SJCRH30 (cell line): Measurements from ENCODE around the gene RPRD1A. TPM values are rescaled to one million over a fixed set of nuclear protein-coding genes. Genes with fewer than 3 reads are reported as not detected.
"Not testable (repeated sequence)": the region's sequence is repeated elsewhere in the genome, so short reads cannot be mapped to it uniquely, and the experiment has no call there.

Experiments used
- DNase-seq, 2 experiments: peaks; one replicate each; pipeline ENCODE4 v3.0.0-alpha.2; 2015 to 2020
- H3K27ac ChIP-seq: fragments of 250-450 bp; sonication (Bioruptor Pico); 2 replicates; pipeline ENCODE4 v1.5.1; 2020; ENCODE audit warnings: mild to moderate bottlenecking, moderate library complexity
- H3K27me3 ChIP-seq: fragments of 250-450 bp; sonication (Bioruptor Pico); 2 replicates; pipeline ENCODE4 v1.5.1; 2020; ENCODE audit warnings: mild to moderate bottlenecking, moderate library complexity
- H3K36me3 ChIP-seq: fragments of 250-450 bp; sonication (Bioruptor Pico); 2 replicates; pipeline ENCODE4 v1.5.1; 2020; ENCODE audit warnings: mild to moderate bottlenecking, moderate library complexity
- H3K4me1 ChIP-seq: fragments of 250-450 bp; sonication (Bioruptor Pico); 2 replicates; pipeline ENCODE4 v1.5.1; 2020; ENCODE audit warnings: mild to moderate bottlenecking, moderate library complexity
- H3K4me3 ChIP-seq: fragments of 250-450 bp; sonication (Bioruptor Pico); 2 replicates; pipeline ENCODE4 v1.5.1; 2020; ENCODE audit warnings: mild to moderate bottlenecking, moderate library complexity
- H3K9me3 ChIP-seq: fragments of 250-450 bp; sonication (Bioruptor Pico); replicated peaks from 2 replicates; pipeline ENCODE4 v1.5.1; 2020; ENCODE audit warnings: mild to moderate bottlenecking, moderate library complexity
- total RNA-seq: library from RNA; depleted of rRNA; stranded (reverse); fragments of >200 nt; shearing (Covaris generic); gene quantifications from 2 replicates; pipeline ENCODE4 v1.2.3, GENCODE V29; 2014

The RPRD1A gene
- total RNA-seq, 1 experiment from 2014 or later: 37.0 TPM

- DNase-seq: no peak
- Histone ChIP-seq H3K27me3 (no peaks in the 10 kb centered on the region), H3K27ac (no peak overlapping the region), H3K4me3 (no peak overlapping the region), H3K4me1 (no peaks in the 10 kb centered on the region), H3K36me3 (peaks cover 8% of the 10 kb centered on the region), H3K9me3 (no peaks in the 10 kb centered on the region)
Observed at GRCh38 chr18:36025025-36025424, 42.3 kb downstream of the RPRD1A start.

DNA sequence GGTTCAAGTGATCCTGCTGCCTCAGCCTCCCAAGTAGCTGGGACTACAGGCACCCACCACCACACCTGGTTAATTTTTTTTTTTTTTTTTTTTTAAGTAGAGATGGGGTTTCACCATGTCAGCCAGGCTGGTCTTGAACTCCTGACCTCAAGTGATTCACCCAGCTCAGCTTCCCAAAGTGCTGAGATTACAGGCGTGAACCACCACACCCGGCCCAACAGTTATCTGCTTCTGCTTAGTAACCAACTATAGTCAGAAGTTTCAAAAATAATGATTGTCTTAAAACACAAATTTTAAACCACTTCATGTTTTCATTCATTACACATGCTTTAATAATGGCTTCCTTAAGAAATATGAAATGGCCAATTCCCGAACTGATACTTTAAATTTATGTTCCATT lies 43.1 kb downstream of the RPRD1A start:
- H3K36me3 ChIP-seq, DNase-seq, H3K4me1 ChIP-seq, H3K27me3 ChIP-seq, H3K9me3 ChIP-seq, H3K27ac ChIP-seq, H3K4me3 ChIP-seq: not testable (repeated sequence)

DNA sequence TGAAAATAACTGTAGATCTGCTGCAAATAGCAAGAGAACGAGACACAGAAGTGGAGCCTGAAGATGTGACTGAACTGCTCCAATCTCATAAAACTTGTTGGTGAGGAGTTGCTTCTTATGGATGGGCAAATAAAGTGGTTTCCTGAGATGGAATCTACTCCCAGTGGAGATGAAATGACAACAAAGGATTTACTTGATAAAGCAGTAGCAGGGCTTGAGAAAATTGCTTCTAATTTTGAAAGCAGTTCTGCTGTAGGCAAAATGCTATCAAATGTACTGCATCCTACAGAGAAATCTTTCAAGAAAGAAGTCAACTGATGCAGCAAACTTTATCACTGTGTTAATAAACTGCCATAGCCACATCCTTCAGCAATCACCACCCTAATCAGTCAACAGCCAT lies 44.0 kb downstream of the RPRD1A start:
- Histone ChIP-seq H3K36me3 (peaks cover 8% of the 10 kb centered on the region), H3K4me3 (no peak overlapping the region), H3K9me3 (no peaks in the 10 kb centered on the region), H3K4me1 (no peaks in the 10 kb centered on the region), H3K27ac (no peak overlapping the region), H3K27me3 (no peaks in the 10 kb centered on the region)
- no peak for DNase-seq

DNA sequence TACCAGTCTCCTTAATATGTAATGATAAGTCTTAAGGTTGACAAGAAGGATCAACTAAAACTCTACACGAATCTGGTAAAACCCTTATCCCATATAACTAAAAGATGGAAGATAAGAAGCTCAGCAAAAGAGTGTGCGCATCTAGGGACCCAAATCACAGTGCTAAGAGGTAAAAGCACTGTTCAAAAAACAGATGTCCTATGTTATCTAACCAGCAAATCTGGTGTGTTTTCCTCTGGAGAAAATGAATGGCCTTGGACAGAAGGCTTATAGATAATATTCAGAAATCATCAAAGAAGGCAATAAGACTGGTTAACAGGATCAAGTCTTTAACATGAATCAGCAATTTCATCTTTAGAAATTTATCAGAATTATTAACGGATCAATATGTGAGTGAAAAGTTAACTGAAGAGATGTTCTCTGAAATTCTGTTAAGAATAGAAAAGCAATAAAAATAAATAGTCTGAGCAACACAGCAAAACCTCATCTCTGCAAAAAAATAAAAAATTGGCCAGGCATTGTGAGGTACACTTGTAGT lies 47.1 kb downstream of the RPRD1A start:
- Histone ChIP-seq H3K27ac (no peak overlapping the region), H3K9me3 (no peaks in the 10 kb centered on the region)
- no peak for DNase-seq

DNA sequence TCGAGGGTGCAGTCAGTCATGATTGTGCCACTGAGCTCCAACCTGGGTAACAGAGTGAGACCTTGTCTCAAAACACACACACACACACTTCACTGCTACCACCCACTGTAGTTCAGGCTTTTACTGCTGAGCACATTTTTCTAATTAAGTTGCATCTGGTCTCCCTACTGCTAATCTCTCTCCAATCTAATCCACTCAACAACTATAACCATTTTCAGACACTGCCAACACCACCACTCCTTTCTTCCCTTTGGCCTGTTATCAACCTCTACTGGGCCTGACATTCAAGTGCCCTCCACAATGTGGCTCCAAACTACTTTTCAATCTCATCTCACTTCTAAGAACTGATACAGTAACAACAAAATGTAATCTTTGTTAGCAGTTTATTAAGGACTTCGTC lies 50.1 kb downstream of the RPRD1A start:
- no peak overlapping the region for H3K4me3 ChIP-seq
- H3K36me3 ChIP-seq: no peaks in the 10 kb centered on the region
- H3K27ac ChIP-seq: no peak overlapping the region
- DNase-seq: no peak
- H3K9me3 ChIP-seq: no peaks in the 10 kb centered on the region
- H3K4me1 ChIP-seq: no peaks in the 10 kb centered on the region
- no peaks in the 10 kb centered on the region for H3K27me3 ChIP-seq

More for the DNA sequence above, 47.1 kb downstream of the RPRD1A start:
- H3K27me3 ChIP-seq: no peaks in the 10 kb centered on the region
- peaks cover 4% of the 10 kb centered on the region; the same call in 1 of the 2 replicates for H3K36me3 ChIP-seq
- no peaks in the 10 kb centered on the region for H3K4me1 ChIP-seq
- no peak overlapping the region for H3K4me3 ChIP-seq

DNA sequence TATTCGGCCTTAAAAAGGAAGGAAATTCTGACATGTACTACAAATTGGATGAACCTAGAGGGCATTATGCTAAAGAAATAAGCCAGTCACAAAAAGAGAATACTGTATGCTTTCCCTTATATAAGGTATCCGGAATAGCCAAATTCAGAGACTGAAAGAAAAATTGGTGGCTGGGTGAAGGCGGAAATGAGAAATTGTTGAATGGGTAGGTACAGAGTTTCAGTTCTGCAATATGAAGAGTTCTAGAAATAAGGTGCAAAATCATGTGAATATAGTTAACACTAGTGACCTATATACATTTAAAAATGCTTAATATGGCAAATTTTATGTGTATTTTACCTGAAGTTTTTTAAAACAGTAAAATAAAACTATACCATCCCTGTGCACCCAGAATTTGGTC lies 51.7 kb downstream of the RPRD1A start:
- Histone ChIP-seq H3K27ac (no peak overlapping the region), H3K9me3 (no peaks in the 10 kb centered on the region), H3K4me3 (no peak overlapping the region), H3K27me3 (no peaks in the 10 kb centered on the region), H3K4me1 (no peaks in the 10 kb centered on the region), H3K36me3 (no peaks in the 10 kb centered on the region)
- DNase-seq: no peak

DNA sequence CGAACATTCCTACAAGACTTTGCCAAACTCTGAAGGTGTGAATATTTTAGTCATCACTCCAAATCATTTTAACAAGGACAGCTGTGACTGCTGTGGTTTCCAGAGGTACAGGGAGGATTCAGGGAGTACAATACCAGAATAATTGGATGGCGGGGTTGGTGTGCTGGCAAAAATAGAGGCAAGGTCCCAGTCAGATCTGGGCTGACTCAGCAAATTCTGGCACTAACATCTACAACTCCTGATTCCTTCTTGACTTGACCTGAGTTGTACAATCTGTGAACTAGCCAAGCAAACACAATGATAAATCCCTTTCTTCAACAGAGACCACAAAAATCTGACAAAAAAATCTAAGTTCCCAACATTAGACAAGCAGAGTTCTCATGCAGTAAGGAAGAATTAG lies 54.5 kb downstream of the RPRD1A start:
- Histone ChIP-seq H3K4me3 (no peak overlapping the region), H3K9me3 (no peaks in the 10 kb centered on the region), H3K27me3 (no peaks in the 10 kb centered on the region), H3K4me1 (no peaks in the 10 kb centered on the region), H3K27ac (no peak overlapping the region), H3K36me3 (no peaks in the 10 kb centered on the region)
- DNase-seq: no peak

- Histone ChIP-seq H3K9me3 (no peaks in the 10 kb centered on the region), H3K36me3 (no peaks in the 10 kb centered on the region), H3K4me3 (no peak overlapping the region), H3K27ac (no peak overlapping the region), H3K27me3 (no peaks in the 10 kb centered on the region), H3K4me1 (no peaks in the 10 kb centered on the region)
- no peak for DNase-seq
Observed at GRCh38 chr18:36009214-36009613, 58.1 kb downstream of the RPRD1A start.

- no peaks in the 10 kb centered on the region for H3K36me3 ChIP-seq
- H3K27ac ChIP-seq: no peak overlapping the region
- no peak for DNase-seq
- no peaks in the 10 kb centered on the region for H3K9me3 ChIP-seq
- no peak overlapping the region for H3K4me3 ChIP-seq
- no peaks in the 10 kb centered on the region for H3K4me1 ChIP-seq
- H3K27me3 ChIP-seq: no peaks in the 10 kb centered on the region
Observed at GRCh38 chr18:36006997-36007396, 60.4 kb downstream of the RPRD1A start.

DNA sequence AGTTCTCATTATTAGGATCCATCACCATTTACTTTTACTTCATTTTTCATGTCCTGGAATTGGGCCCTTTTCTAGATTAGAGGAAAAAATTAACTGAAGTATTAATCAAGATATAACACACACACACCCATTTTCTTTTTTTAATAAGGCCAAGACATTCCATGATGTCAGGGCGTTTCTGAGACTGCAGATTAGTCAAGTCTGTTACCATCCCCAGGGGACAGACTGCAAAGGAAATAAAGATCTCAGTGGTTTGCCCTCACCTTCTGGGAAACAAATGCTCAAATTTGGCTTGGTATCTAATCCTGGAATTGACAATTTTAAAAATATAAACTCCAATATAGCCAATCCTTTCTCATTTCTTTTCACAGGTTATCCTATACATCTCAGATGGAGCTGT lies 67.4 kb downstream of the RPRD1A start:
- no peaks in the 10 kb centered on the region for H3K4me1 ChIP-seq
- H3K4me3 ChIP-seq: no peak overlapping the region
- no peak for DNase-seq
- no peak overlapping the region for H3K27ac ChIP-seq
- no peaks in the 10 kb centered on the region for H3K36me3 ChIP-seq
- no peaks in the 10 kb centered on the region for H3K27me3 ChIP-seq
- H3K9me3 ChIP-seq: no peaks in the 10 kb centered on the region

GRCh38 chr18:35998967-35999366 lies 68.4 kb downstream of the RPRD1A start:
- no peaks in the 10 kb centered on the region for H3K27me3 ChIP-seq
- no peak for DNase-seq

GRCh38 chr18:35993013-35993412 lies 74.3 kb downstream of the RPRD1A start:
- no peaks in the 10 kb centered on the region for H3K4me1 ChIP-seq
- no peak overlapping the region for H3K4me3 ChIP-seq
- no peaks in the 10 kb centered on the region for H3K9me3 ChIP-seq
- no peaks in the 10 kb centered on the region for H3K36me3 ChIP-seq
- H3K27ac ChIP-seq: no peak overlapping the region
- no peaks in the 10 kb centered on the region for H3K27me3 ChIP-seq
- DNase-seq: no peak

More at GRCh38 chr18:35998967-35999366, 68.4 kb downstream of the RPRD1A start:
- H3K4me1 ChIP-seq: no peaks in the 10 kb centered on the region
- no peaks in the 10 kb centered on the region for H3K36me3 ChIP-seq
- no peak overlapping the region for H3K4me3 ChIP-seq
- H3K9me3 ChIP-seq: no peaks in the 10 kb centered on the region
- H3K27ac ChIP-seq: no peak overlapping the region

DNA sequence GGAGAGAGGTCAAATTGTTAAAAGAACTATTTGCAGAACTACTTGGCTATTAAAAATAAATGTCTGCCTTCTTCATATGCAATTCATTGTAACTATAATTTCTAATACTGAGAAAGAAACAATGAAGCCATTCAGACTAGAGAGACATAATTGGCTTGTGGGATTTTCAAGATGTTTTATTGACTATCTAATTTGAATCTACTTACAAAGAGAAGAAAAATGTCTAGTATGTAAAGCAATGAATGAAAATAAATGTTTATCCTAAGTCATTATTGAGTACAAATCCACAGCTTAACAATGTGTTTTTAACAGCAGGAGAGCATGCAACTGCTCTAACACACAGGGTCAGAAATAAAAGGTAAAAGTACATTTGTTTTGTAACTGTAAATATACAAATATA lies 75.7 kb downstream of the RPRD1A start:
- Histone ChIP-seq H3K4me3 (no peak overlapping the region), H3K27me3 (no peaks in the 10 kb centered on the region), H3K9me3 (no peaks in the 10 kb centered on the region), H3K27ac (no peak overlapping the region), H3K36me3 (no peaks in the 10 kb centered on the region), H3K4me1 (no peaks in the 10 kb centered on the region)
- DNase-seq: no peak

DNA sequence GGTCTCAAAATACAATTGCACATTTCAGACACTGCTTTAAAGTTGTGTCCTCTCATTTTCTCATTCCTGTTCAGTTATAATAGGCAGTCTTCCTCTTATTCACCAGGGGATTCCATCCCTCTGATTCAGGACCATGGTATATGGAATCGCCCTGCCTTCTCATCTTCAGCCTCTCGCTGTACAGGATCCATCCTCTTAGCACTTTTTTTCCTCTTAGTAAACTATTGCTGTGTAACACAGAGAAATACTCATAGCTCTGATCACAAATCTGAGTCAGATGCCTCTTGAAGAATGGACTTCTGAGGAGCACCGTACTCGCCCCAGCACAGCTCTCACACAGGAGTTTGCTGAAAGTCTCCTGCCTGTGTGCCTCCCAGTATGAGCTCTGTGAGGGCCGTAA lies 83.5 kb downstream of the RPRD1A start:
- peaks cover 8% of the 10 kb centered on the region for H3K36me3 ChIP-seq
- no peak for DNase-seq
- H3K27me3 ChIP-seq: no peaks in the 10 kb centered on the region
- H3K27ac ChIP-seq: no peak overlapping the region
- H3K4me3 ChIP-seq: no peak overlapping the region
- no peaks in the 10 kb centered on the region for H3K9me3 ChIP-seq
- no peaks in the 10 kb centered on the region for H3K4me1 ChIP-seq

DNA sequence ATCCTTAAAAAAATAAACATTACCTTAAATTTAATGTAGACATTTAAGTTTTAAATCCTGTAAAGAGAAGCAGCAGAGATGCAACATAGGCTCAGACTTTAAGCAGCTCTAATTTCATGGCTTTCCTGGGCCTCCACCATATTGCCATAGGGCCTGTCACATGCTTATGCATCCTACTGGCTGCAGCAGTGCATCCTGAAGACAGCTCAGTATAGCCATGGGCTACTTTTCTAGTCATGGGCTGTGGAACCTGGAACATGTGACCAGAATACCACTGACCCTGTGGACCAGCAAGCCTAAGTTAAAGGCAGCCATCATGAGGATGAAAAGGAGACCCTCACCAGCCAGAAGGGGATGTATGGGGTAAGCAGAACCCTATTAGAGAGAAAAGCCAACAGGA lies 84.2 kb downstream of the RPRD1A start:
- Histone ChIP-seq H3K36me3 (peaks cover 10% of the 10 kb centered on the region), H3K4me3 (no peak overlapping the region), H3K4me1 (no peaks in the 10 kb centered on the region), H3K27ac (no peak overlapping the region), H3K9me3 (no peaks in the 10 kb centered on the region), H3K27me3 (no peaks in the 10 kb centered on the region)
- DNase-seq: no peak

DNA sequence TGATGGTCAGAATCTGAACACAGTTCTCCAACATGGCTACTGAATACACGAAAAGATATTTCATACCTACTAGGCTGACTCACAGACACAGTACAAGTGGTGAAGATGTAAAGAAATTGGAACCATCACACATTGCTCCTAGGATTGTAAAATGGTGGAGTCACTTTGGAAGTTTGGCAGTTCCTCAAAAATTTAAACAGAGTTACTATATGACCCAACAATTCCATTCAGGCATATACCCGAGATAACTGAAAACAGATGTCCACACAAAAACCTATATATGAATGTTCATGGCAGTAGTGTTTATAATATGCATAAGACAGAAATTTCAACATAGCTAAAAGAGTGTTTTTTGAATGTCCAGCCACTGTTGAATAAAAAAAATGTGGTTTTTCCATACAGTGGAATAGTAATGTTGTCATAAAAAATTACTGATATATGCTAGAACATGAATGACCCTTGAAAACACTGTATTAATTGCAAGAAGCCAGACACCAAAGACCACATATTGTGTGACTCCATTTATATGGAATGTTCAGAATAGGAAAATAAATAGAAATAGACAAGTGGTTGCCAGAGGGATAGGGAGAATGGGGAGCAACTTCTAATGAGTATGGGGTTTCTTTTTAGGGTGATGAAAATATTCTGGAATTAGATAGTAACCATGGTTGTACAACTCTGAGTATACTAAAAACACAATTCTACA lies 84.8 kb downstream of the RPRD1A start:
- Histone ChIP-seq H3K4me1 (no peaks in the 10 kb centered on the region), H3K27me3 (no peaks in the 10 kb centered on the region), H3K36me3 (peaks cover 14% of the 10 kb centered on the region), H3K4me3 (no peak overlapping the region), H3K9me3 (no peaks in the 10 kb centered on the region), H3K27ac (no peak overlapping the region)
- DNase-seq: no peak
